ENCODE data around the gene LCN2. TPM values are rescaled to one million over a fixed set of nuclear protein-coding genes. Genes with fewer than 3 reads are reported as not detected.

LCN2 gene
- total and polyA plus RNA-seq, 9 of the 15 experiments (the other 6 are each of a cell fraction or from before 2014, with no cell fraction given): 0.10 to 1.2 (median 0.44) TPM; not detected in 1

DNA sequence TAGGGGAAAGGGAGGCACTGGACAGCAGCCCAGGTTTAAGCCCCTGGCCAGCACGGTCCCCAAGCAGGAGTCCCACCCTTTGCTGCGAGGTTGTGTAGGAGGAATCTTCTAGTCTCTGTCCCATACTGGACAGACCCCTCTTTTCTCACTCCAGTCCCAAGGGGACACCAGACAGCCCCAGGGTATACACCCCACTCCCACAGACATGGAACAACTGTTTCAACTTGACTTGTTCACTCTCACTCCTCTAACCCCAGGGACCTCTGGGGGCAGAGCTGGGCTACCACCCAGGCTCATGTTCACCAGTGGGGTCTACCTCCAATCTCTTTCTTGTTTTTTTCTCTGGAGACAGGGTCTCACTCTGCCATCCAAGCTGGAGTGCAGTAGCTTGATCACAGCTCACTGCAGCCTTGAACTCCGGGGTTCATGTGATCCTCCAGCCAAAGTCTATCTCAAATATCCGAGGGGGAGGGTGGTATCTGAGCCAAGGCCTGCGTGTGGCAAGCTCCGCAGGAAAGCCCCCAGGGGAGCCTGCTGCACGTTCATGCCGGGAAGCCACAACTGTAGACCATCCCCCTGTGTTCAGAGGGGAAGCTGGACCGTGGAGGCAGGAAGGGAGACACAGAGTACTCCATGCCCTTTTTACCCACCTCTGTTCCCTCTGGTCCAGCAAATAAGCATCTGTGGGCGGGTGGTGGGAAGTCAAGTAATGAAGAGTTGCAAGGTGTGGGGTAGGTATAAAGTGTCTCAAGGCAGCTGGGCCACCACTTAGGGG is 23.5 kb upstream of the LCN2 start:
- peak; percentile 76 for FAIRE-seq
- Histone ChIP-seq H3K4me3 (peak overlapping the region; percentile 98; the same call in 1 of the 2 replicates), H3K27me3 (ENCODE audit: control insufficient read depth in 2 of 2, insufficient read depth in 2 of 2, low read length in 2 of 2) (no peaks in the 10 kb centered on the region), H3K27ac (ENCODE audit: extremely low read depth, low read depth, low read length) (peak overlapping the region; percentile 9; the same call in 1 of the 3 replicates), H3K9me3 (replicated peaks; ENCODE audit: control insufficient read depth, insufficient read depth, low read depth, low read length) (no peaks in the 10 kb centered on the region), H3K4me1 (replicated peaks in 1 of 2; ENCODE audit: control insufficient read depth in 2 of 2, insufficient read depth in 2 of 2, low read length in 2 of 2) (peaks cover 10 to 50% of the 10 kb centered on the region in 2 experiments), H2AFZ (ENCODE audit: low read depth, low read length) (no peak overlapping the region), H3K9ac (ENCODE audit: insufficient read depth in 1 of 2, low read depth in 2 of 2, low read length in 2 of 2) (peak overlapping the region; percentile 42 to 99; a peak in 3 of 4 replicates), H3K9me1 (ENCODE audit: control insufficient read depth, insufficient read depth, low read length) (no peaks in the 10 kb centered on the region), H3K4me2 (ENCODE audit: insufficient read depth, low read length) (peak overlapping the region; percentile 95), H4K20me1 (replicated peaks; ENCODE audit: control insufficient read depth, insufficient read depth, low read length) (peaks cover 8% of the 10 kb centered on the region; the same call in 1 of the 2 replicates), H3K79me2 (ENCODE audit: control insufficient read depth, insufficient read depth, low read length) (peaks cover 38% of the 10 kb centered on the region), H3K36me3 (ENCODE audit: control insufficient read depth, insufficient read depth, low read length) (peaks cover 54% of the 10 kb centered on the region)
- ChIA-PET POLR2A (interaction anchor here (0.5 to 1.0 kb wide), 7 partner anchors 10 to 498 kb away, joined by 3 to 7 read pairs (median 3); no protein-coding TSS in a partner anchor), CTCF (ENCODE audit: low intra/inter-chr PET ratio) (interaction anchor here (1.2 kb wide), 1 partner anchor 8 kb away, joined by 3 read pairs; no protein-coding TSS in a partner anchor)
- no peak for DNase-seq (ENCODE audit: extremely low read depth in 1 of 4, low spot score in 3 of 4)
- no peak for ATAC-seq
- intact Hi-C loops (cut with micrococcal nuclease): loop anchor here (1.0 to 10.0 kb wide), 4 partner anchors 69 to 287 kb away; partner anchors contain the start of genes CIZ1, GOLGA2 and SWI5
- BruUV-seq (replicated peaks): TSS peak; percentile 56
- in situ Hi-C loops (cut with MboI): no loop called here
- TF ChIP-seq RBBP5 (IDR thresholded peaks at IDR 0.05; ENCODE audit: borderline replicate concordance, insufficient read depth, low read length, poor library complexity, severe bottlenecking) (peak; percentile 15), SMAD1 (IDR thresholded peaks at IDR 0.05; ENCODE audit: low read depth, low read length, partially characterized antibody) (no peak), ID3 (CRISPR knock-in tag; IDR thresholded peaks at IDR 0.05) (no peak), ID3 (tag; IDR thresholded peaks at IDR 0.05) (no peak), YBX1 (IDR thresholded peaks at IDR 0.05) (no peak), SMARCA4 (IDR thresholded peaks at IDR 0.05) (no peak), SETDB1 (IDR thresholded peaks at IDR 0.05; ENCODE audit: low read length) (no peak), ZKSCAN3 (CRISPR knock-in tag; IDR thresholded peaks at IDR 0.05) (no peak), ZBTB7A (IDR thresholded peaks at IDR 0.05; ENCODE audit: borderline replicate concordance, control insufficient read depth, low read depth, low read length) (peak; percentile 24; the same call in 1 of the 2 replicates), SMARCB1 (IDR thresholded peaks at IDR 0.05; ENCODE audit: insufficient read length, low read depth) (no peak), DDX20 (tag; IDR thresholded peaks at IDR 0.05; ENCODE audit: low read depth) (no peak), ZNF586 (CRISPR knock-in tag; conservative IDR thresholded peaks at IDR 0.05) (no peak), PHF20 (IDR thresholded peaks at IDR 0.05; ENCODE audit: partially characterized antibody) (no peak)
- TF ChIP-seq, protein P1, sequence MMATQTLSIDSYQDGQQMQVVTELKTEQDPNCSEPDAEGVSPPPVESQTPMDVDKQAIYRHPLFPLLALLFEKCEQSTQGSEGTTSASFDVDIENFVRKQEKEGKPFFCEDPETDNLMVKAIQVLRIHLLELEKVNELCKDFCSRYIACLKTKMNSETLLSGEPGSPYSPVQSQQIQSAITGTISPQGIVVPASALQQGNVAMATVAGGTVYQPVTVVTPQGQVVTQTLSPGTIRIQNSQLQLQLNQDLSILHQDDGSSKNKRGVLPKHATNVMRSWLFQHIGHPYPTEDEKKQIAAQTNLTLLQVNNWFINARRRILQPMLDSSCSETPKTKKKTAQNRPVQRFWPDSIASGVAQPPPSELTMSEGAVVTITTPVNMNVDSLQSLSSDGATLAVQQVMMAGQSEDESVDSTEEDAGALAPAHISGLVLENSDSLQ (IDR thresholded peaks at IDR 0.05): no peak
- TF ChIP-seq, protein P2, sequence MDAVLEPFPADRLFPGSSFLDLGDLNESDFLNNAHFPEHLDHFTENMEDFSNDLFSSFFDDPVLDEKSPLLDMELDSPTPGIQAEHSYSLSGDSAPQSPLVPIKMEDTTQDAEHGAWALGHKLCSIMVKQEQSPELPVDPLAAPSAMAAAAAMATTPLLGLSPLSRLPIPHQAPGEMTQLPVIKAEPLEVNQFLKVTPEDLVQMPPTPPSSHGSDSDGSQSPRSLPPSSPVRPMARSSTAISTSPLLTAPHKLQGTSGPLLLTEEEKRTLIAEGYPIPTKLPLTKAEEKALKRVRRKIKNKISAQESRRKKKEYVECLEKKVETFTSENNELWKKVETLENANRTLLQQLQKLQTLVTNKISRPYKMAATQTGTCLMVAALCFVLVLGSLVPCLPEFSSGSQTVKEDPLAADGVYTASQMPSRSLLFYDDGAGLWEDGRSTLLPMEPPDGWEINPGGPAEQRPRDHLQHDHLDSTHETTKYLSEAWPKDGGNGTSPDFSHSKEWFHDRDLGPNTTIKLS (IDR thresholded peaks at IDR 0.05; ENCODE audit: borderline replicate concordance, low read depth): no peak
- whole genome bisulfite sequencing (ENCODE audit: insufficient coverage, low coverage, missing lambda C conversion rate): 25% methylated on average over 10 of the region's 10 CpGs
